HS-27A (cell line): Measurements from ENCODE around the gene SSRP1.
"Not testable (repeated sequence)": the region's sequence is repeated elsewhere in the genome, so short reads cannot be mapped to it uniquely, and the experiment has no call there.

Experiments
- DNase-seq: peaks from one replicate; pipeline ENCODE4 v3.0.0-alpha.2; 2012; ENCODE audit warnings: low read depth, missing footprints

SSRP1 gene

GRCh38 chr11:57335343-57336110, at the start of gene SSRP1:
Gene SSRP1, minus strand, starts transcription at chr11:57335892. Its CDS starts 771 bp downstream, at chr11:57335121.
- no peak for DNase-seq

DNA sequence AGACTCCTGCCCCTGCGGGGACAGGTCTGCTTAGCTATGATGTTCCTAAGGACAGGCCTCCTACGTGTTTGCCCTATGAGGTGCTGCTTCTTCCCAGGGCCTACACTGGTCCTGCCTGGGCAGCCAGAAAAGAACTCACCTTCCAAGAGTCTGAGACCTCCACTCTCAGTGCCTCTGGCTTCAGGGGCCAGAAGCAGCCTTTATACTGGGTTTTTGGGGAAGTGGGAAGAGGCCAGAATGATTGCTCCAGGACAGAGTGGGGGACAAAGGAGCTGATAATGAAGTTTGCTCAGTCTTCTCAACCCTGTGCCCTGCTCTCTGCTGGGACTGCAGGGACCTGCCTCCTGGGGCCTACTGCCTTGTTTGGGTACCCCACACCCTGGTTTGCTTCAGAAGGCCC, 45.3 kb upstream of the SSRP1 start, which contains the start of gene PRG3:
Gene PRG3 (minus strand): TSS at position 176 of the 400 bp plus-strand sequence. CDS start 442 bp downstream, outside the sequence.
- DNase-seq: no peak

DNA sequence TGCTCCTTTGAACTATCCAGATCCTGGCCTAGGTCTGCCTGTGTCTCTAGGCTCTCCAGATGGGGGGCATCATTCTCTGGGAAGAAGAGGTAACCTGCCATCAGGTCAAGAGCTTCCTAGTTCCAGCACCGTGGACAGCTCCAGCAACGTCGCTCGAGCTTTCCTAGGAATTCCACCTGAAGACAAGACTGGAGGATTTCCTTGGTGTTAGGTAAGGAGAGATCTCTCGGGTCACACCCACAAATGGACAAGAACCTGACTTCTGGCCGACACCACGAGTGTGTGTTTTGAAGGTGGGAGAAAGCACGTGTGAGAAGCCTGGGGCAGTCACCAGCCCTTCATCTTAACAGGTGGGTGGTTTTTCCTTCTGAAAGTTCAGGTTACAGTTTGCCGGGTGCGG, 44.0 kb upstream of the SSRP1 start:
- DNase-seq: no peak

- no peak for DNase-seq
Measured at GRCh38 chr11:57378186-57378585, 42.5 kb upstream of the SSRP1 start.

DNA sequence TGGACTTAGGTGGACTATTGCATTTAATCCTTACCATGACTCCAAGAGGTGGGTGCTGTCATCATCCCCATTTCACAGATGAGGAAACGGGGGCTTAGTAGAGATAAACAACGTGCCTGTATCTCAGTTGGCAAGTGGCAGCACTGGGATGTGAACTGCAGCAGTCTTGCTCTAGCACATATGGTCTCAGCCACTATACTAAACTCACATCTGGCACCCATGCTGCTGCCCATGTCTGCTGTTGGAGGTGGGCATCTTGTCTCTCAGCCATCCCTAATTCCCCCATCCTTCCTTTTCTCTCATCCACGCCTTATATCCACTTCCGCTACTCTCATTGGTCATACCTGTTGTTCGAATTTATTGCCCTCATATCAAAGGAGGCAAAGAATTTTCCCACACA, 41.4 kb upstream of the SSRP1 start:
- no peak for DNase-seq

GRCh38 chr11:57376095-57377090, 40.7 kb upstream of the SSRP1 start:
- no peak for DNase-seq

DNA sequence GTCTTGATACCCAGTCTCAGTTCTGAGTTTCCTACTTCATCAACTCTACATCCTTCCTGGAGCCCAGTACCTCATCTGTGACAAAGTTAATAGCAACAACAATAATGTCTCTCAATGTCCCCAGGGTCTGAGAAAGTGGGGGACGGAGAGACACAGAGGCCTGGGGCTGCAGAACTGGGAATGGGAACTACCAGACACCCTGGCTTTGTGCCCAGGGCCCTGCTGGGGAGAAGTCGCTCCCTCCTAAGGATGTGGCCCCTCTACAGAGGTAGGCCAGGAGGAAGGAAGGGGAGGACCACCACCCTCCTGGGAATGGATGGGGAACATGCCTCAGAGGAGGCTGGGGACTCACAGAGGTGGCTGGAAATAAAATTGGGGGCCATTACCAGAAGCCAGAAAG, 39.8 kb upstream of the SSRP1 start:
- no peak for DNase-seq

- no peak for DNase-seq
Measured at GRCh38 chr11:57374966-57375365, 39.3 kb upstream of the SSRP1 start.

DNA sequence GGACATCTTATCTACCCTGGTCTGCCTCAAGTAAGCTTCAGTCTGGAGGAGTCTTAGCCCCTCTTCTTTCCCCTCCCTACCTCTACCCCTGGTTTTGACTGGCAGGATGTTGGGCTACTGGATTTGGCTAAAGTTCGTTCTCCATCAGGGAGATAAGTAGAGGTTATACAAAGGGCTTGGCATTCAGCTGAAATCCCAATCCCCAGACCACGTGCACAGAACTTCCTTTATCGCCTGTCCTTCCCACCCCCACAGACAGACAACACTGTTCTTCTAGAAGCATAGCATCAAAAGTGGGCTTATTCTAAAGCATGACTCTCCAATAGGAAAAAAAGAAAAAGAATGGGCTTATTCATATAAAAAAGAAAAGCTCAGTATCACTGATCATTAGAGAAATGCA, 37.5 kb upstream of the SSRP1 start:
- no peak for DNase-seq

- DNase-seq: no peak
Measured at GRCh38 chr11:57370941-57371340, 35.2 kb upstream of the SSRP1 start.

GRCh38 chr11:57370251-57370650, 34.6 kb upstream of the SSRP1 start:
- DNase-seq: no peak

GRCh38 chr11:57368845-57369232, 33.1 kb upstream of the SSRP1 start:
- no peak for DNase-seq

DNA sequence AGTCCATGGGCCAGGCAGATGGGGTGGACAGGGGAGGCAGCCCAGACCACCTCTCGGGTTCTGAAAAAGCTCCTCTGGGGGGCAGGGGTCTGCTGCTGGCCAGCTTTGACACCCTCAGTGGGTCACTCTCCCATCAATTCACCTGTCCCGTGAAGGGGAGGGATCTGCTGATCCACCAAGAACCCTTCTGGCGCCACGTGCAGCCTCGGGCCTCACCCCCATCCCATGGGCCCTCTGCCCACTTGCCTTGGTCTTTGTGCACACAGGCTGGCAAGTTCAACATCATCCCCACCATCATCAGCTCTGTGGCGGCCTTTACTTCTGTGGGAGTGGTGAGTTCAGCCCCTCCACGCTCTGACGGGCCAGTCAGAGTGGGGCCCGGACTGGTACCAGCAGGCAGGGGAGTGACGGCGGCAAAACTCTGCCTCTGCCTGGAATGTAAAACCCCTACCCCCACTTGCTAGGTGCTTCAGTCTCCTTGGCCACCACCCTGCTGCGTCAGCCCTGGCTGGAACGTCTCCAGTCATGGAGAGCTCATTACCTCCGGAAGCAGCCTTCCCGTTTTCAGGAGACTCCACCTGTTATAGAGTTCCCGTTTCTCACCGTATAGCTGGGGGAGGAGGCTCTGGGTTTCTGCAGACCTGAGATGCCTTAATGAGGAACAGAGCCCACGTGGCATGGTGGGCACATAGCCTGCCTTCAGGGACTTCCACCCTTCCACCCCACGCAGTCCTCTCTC, 32.6 kb upstream of the SSRP1 start:
- DNase-seq: no peak

GRCh38 chr11:57364851-57365660, 29.4 kb upstream of the SSRP1 start:
- no peak for DNase-seq

- no peak for DNase-seq
Measured at GRCh38 chr11:57363131-57364080, 27.7 kb upstream of the SSRP1 start.

DNA sequence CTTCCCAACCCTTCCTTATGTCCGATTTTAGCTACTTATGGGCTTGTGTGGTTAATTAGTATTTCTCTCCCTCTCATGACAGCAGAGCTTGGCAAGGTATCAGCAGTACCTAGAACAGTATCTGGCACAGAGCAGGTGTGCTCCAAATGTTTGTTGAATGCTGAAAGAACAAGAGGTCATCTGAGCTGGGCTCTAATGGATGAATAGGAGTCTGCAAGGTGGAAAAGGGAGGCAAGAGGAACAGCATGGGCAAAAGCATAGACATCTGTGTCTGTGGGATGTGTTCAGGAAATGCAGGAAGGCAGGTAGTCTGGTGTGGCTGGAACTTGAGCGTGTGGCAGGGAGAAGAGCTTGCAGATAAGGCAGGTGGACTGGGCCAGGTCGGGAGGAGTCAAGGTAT, 26.2 kb upstream of the SSRP1 start:
- DNase-seq: no peak

GRCh38 chr11:57361420-57361819, 25.7 kb upstream of the SSRP1 start:
- DNase-seq: not testable (repeated sequence)

DNA sequence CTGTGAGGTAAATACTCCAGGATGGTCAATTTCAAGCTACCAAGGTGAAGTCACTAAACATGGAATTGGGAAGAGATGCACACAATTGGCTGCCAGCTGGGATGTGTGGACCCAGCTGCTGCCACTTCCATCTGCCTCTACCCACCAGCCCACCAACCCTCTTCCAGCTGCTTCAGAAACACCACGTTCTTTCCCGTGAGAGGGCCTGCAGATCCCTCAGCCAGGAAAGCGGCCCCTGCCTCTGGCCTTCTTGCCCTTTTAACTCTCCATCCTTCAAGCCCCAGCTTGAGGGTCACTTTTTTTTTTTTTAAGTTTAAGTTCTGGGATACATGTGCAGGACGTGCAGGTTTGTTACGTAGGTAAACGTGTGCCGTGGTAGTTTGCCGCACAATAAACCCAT, 25.3 kb upstream of the SSRP1 start:
- DNase-seq: no peak

DNA sequence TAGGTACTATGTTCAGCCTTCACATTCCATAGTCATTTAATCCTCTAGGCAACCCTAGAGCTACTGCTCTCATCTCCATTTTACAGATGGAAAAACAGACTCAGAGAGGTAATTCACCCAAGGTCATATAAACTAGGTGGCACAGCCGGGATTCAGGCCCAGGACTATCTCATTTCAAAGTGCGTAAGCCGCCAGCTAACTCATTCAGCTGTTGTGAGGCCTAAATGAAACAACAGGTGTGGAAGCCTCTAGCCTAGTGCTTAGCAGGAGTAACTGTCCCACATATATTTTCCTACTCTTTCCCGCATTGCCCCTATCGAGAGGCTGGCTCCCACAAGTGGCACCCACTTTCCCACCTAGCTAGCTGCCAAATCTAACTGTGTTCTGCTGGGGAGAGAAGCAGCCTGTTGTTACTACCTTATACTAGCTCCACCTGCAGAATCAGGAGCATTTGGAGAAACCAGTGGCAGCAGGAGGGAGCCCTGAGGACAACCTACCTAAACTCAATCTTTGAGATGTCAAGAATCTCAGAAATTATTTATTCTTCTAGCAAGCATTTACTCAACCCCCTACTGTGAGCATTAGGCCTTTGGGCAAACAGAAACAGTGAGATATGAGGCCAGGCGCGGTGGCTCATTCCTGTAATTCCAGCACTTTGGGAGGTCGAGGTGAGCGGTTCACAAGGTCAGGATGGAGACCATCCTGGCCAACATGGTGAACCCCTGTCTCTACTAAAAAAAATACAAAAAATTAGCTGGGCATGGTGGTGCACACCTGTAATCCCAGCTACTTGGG, 24.4 kb upstream of the SSRP1 start:
- DNase-seq: no peak
